K562 (cell line): Measurements from ENCODE around the gene PHETA1. TPM values are rescaled to one million over a fixed set of nuclear protein-coding genes. Genes with fewer than 3 reads are reported as not detected.
A peak's percentile ranks its signal among the peaks of the same experiment; 100 is the strongest.

Source experiments
- BRCA1 ChIP-seq, 2 experiments: fragments of 450-650 bp in 1 of 2; sonication (generic) in 1 of 2; formaldehyde crosslinking in 1 of 2; IDR thresholded peaks; 2 replicates each; pipeline versions ENCODE4 v1.5.0 to v1.6.1; 2017 to 2020; ENCODE audit warnings: mild to moderate bottlenecking in 1 of 2, missing genetic modification reagents in 1 of 2
- FUS ChIP-seq: fragments of 200-400 bp; formaldehyde crosslinking; optimal IDR thresholded peaks from 2 replicates; pipeline ENCODE3; 2017; ENCODE audit warnings: low read depth, low read length
- GATAD2B ChIP-seq: fragments of 450-650 bp; IDR thresholded peaks from 2 replicates; pipeline ENCODE4 v1.6.1; 2017; ENCODE audit warnings: mild to moderate bottlenecking, borderline replicate concordance
- HCFC1 ChIP-seq: IDR thresholded peaks from 2 replicates; pipeline ENCODE4 v1.6.1; 2012; ENCODE audit warnings: low read depth, low read length, improper control_type of control experiment
- KDM4B ChIP-seq, 2 experiments: fragments of 450-650 bp in 1 of 2; sonication (generic) in 1 of 2; IDR thresholded peaks; 2 replicates each; pipeline ENCODE4 v1.6.1; 2016 to 2017; ENCODE audit warnings: borderline replicate concordance in 2 of 2, antibody characterized with exemption in 1 of 2, low read depth in 1 of 2, mild to moderate bottlenecking in 1 of 2
- NONO ChIP-seq, 2 experiments: fragments of 200-400 bp in 1 of 2; fragments of 450-650 bp in 1 of 2; formaldehyde crosslinking in 1 of 2; IDR thresholded peaks; 2 replicates each; pipeline ENCODE4 v1.6.1; 2017; ENCODE audit warnings: low read depth in 2 of 2, mild to moderate bottlenecking in 2 of 2, moderate library complexity in 2 of 2, low read length in 1 of 2
- RFX1 ChIP-seq: fragments of 450-650 bp; IDR thresholded peaks from 2 replicates; pipeline ENCODE4 v1.6.1; 2016; ENCODE audit warnings: mild to moderate bottlenecking, moderate library complexity
- RHOXF2B ChIP-seq: fragments of 250-450 bp; sonication (Bioruptor Pico); conservative IDR thresholded peaks from 2 replicates; pipeline ENCODE4 v1.5.1; 2021
- SRSF9 ChIP-seq: fragments of 200-400 bp; formaldehyde crosslinking; IDR thresholded peaks from 2 replicates; pipeline ENCODE4 v1.6.1; 2017; ENCODE audit warnings: low read depth, low read length, borderline replicate concordance
- ZC3H11A ChIP-seq: IDR thresholded peaks from 2 replicates; pipeline ENCODE4 v1.6.1; 2012; ENCODE audit warnings: low read depth, low read length, improper control_type of control experiment
- ZFX ChIP-seq: sonication (generic); formaldehyde crosslinking; IDR thresholded peaks from 2 replicates; pipeline ENCODE4 v1.8.0; 2022; ENCODE audit warnings: mild to moderate bottlenecking, missing genetic modification reagents, moderate library complexity
- ZNF212 ChIP-seq: fragments of 450-650 bp; formaldehyde crosslinking; IDR thresholded peaks from 2 replicates; pipeline ENCODE4 v1.4.0; 2020; ENCODE audit warnings: mild to moderate bottlenecking
- ZNF445 ChIP-seq: fragments of 250-450 bp; sonication (Bioruptor Pico); IDR thresholded peaks from 2 replicates; pipeline ENCODE4 v1.4.0; 2020; ENCODE audit warnings: low read depth, mild to moderate bottlenecking, moderate library complexity
- polyA plus RNA-seq, 8 experiments: library from polyadenylated mRNA; depleted of rRNA in 4 of 8; stranded (reverse) in 5 of 8; unstranded in 3 of 8; fragments of >200 nt; fragmentation: Nextera tagmentation in 2 of 8; fragmentation: Illumina TruSeq in 1 of 8; extraction: Ambion mirVana in 2 of 8; extraction: Trizol in 1 of 8; gene quantifications; 2 replicates each; pipeline versions ENCODE4 v1.2.1 to v1.2.3, GENCODE V29; 2011 to 2014; ENCODE audit warnings: inconsistent platforms in 1 of 8, missing spikeins in 1 of 8
- total RNA-seq, 7 experiments: library from RNA; depleted of rRNA in 6 of 7; stranded (reverse); fragments of >200 nt in 6 of 7; fragmentation: Illumina TruSeq in 2 of 7; extraction: Trizol in 2 of 7; gene quantifications; 2 replicates each; pipeline versions ENCODE4 v1.2.1 to v1.2.3, GENCODE V29; 2011 to 2021; ENCODE audit warnings: low replicate concordance in 1 of 7
- TF ChIP-seq, protein P1 (sequence below): sonication (generic); formaldehyde crosslinking; IDR thresholded peaks from 2 replicates; pipeline ENCODE4 v1.8.0; 2022; ENCODE audit warnings: missing genetic modification reagents, mild to moderate bottlenecking, borderline replicate concordance
- TF ChIP-seq, protein P2 (sequence below): fragments of 250-450 bp; sonication (Bioruptor Pico); IDR thresholded peaks from 2 replicates; pipeline ENCODE4 v1.8.0; 2021; ENCODE audit warnings: borderline replicate concordance, mild to moderate bottlenecking, moderate library complexity; ENCODE audit not compliant: poor library complexity, severe bottlenecking
- TF ChIP-seq, protein P3 (sequence below): sonication (generic); formaldehyde crosslinking; IDR thresholded peaks from 2 replicates; pipeline ENCODE4 v1.5.0; 2020; ENCODE audit warnings: missing genetic modification reagents
- TF ChIP-seq, protein P4 (sequence below), 2 experiments: fragments of 450-650 bp; IDR thresholded peaks; 2 replicates each; pipeline ENCODE4 v1.6.1; 2018; ENCODE audit warnings: mild to moderate bottlenecking in 2 of 2, low read depth in 1 of 2; ENCODE audit not compliant: partially characterized antibody in 2 of 2

The PHETA1 gene
- total and polyA plus RNA-seq, 9 of the 15 experiments (the other 6 are each of a cell fraction or from before 2014, with no cell fraction given), result 0.03 to 12.4 (median 3.0) TPM

GRCh38 chr12:111405149-111405858 lies 36.4 kb upstream of the PHETA1 start (continued):
- TF ChIP-seq BRCA1 (IDR thresholded peaks at IDR 0.05) (no peak), BRCA1 (CRISPR knock-in tag; IDR thresholded peaks at IDR 0.05) (no peak), KDM4B (IDR thresholded peaks at IDR 0.05; ENCODE audit: borderline replicate concordance in 2 of 2, low read depth in 1 of 2) (peak in 1 of 2 experiments; percentile 58; a peak in 1 of 4 replicates), ZC3H11A (0 out of 2 replicates have a peak, but pooled peaks have one; percentile 53), NONO (IDR thresholded peaks at IDR 0.05; ENCODE audit: low read depth in 2 of 2, low read length in 1 of 2) (peak in 1 of 2 experiments; percentile 89; a peak in 2 of 4 replicates), ZNF212 (CRISPR knock-in tag) (peak; percentile 18; the same call in 1 of the 2 replicates), GATAD2B (peak; percentile 94), HCFC1 (peak; percentile 64), FUS (no peak), SRSF9 (no peak), RFX1 (no peak), RHOXF2B (CRISPR knock-in tag) (no peak), ZFX (CRISPR knock-in tag) (peak; percentile 53), ZNF445 (CRISPR knock-in tag) (no peak)
- TF ChIP-seq, protein P1, sequence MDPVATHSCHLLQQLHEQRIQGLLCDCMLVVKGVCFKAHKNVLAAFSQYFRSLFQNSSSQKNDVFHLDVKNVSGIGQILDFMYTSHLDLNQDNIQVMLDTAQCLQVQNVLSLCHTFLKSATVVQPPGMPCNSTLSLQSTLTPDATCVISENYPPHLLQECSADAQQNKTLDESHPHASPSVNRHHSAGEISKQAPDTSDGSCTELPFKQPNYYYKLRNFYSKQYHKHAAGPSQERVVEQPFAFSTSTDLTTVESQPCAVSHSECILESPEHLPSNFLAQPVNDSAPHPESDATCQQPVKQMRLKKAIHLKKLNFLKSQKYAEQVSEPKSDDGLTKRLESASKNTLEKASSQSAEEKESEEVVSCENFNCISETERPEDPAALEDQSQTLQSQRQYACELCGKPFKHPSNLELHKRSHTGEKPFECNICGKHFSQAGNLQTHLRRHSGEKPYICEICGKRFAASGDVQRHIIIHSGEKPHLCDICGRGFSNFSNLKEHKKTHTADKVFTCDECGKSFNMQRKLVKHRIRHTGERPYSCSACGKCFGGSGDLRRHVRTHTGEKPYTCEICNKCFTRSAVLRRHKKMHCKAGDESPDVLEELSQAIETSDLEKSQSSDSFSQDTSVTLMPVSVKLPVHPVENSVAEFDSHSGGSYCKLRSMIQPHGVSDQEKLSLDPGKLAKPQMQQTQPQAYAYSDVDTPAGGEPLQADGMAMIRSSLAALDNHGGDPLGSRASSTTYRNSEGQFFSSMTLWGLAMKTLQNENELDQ (CRISPR knock-in tag), result no peak
- TF ChIP-seq, protein P2, sequence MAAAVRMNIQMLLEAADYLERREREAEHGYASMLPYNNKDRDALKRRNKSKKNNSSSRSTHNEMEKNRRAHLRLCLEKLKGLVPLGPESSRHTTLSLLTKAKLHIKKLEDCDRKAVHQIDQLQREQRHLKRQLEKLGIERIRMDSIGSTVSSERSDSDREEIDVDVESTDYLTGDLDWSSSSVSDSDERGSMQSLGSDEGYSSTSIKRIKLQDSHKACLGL (CRISPR knock-in tag), result no peak
- TF ChIP-seq, protein P3, sequence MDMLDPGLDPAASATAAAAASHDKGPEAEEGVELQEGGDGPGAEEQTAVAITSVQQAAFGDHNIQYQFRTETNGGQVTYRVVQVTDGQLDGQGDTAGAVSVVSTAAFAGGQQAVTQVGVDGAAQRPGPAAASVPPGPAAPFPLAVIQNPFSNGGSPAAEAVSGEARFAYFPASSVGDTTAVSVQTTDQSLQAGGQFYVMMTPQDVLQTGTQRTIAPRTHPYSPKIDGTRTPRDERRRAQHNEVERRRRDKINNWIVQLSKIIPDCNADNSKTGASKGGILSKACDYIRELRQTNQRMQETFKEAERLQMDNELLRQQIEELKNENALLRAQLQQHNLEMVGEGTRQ, result peak; percentile 95
- TF ChIP-seq, protein P4, sequence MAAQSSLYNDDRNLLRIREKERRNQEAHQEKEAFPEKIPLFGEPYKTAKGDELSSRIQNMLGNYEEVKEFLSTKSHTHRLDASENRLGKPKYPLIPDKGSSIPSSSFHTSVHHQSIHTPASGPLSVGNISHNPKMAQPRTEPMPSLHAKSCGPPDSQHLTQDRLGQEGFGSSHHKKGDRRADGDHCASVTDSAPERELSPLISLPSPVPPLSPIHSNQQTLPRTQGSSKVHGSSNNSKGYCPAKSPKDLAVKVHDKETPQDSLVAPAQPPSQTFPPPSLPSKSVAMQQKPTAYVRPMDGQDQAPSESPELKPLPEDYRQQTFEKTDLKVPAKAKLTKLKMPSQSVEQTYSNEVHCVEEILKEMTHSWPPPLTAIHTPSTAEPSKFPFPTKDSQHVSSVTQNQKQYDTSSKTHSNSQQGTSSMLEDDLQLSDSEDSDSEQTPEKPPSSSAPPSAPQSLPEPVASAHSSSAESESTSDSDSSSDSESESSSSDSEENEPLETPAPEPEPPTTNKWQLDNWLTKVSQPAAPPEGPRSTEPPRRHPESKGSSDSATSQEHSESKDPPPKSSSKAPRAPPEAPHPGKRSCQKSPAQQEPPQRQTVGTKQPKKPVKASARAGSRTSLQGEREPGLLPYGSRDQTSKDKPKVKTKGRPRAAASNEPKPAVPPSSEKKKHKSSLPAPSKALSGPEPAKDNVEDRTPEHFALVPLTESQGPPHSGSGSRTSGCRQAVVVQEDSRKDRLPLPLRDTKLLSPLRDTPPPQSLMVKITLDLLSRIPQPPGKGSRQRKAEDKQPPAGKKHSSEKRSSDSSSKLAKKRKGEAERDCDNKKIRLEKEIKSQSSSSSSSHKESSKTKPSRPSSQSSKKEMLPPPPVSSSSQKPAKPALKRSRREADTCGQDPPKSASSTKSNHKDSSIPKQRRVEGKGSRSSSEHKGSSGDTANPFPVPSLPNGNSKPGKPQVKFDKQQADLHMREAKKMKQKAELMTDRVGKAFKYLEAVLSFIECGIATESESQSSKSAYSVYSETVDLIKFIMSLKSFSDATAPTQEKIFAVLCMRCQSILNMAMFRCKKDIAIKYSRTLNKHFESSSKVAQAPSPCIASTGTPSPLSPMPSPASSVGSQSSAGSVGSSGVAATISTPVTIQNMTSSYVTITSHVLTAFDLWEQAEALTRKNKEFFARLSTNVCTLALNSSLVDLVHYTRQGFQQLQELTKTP (IDR thresholded peaks at IDR 0.05; ENCODE audit: low read depth in 1 of 2, partially characterized antibody in 2 of 2), result peak in 1 of 2 experiments; percentile 60
